Natural killer cell (primary cell): ENCODE data around the gene SF3B4. TPM values are rescaled to one million over a fixed set of nuclear protein-coding genes. Genes with fewer than 3 reads are reported as not detected.

Experiments used
- ATAC-seq, 3 donors: fragments of 150-1000 bp in 2 of 3; fragments of 200-7000 bp in 1 of 3; cut with Tn5 transposase; 1 replicate in 1 of 3; 2 replicates in 2 of 3; pipeline ENCODE4 v1.10.0; 2021; ENCODE audit warnings: mild to moderate bottlenecking in 2 of 3, moderate library complexity in 2 of 3
- DNase-seq, 2 donors: peaks; one replicate each; pipeline versions ENCODE4 v3.0.0 to v3.0.0-alpha.2; 2013 to 2021; ENCODE audit warnings: mixed read lengths in 1 of 2
- H3K27ac ChIP-seq: one replicate; pipeline ENCODE4 v1.5.1; 2013; ENCODE audit warnings: mild to moderate bottlenecking, low read length
- H3K27me3 ChIP-seq: one replicate; pipeline ENCODE4 v1.6.1; 2013; ENCODE audit warnings: low read length; ENCODE audit not compliant: control insufficient read depth, insufficient read depth
- H3K36me3 ChIP-seq: one replicate; pipeline ENCODE4 v1.6.1; 2013; ENCODE audit warnings: low read length; ENCODE audit not compliant: control insufficient read depth, insufficient read depth
- H3K4me1 ChIP-seq: one replicate; pipeline ENCODE4 v1.6.1; 2013; ENCODE audit warnings: low read length; ENCODE audit not compliant: control insufficient read depth, insufficient read depth
- H3K4me3 ChIP-seq: one replicate; pipeline ENCODE4 v1.5.1; 2013; ENCODE audit warnings: low read length
- H3K9me3 ChIP-seq: one replicate; pipeline ENCODE4 v1.6.1; 2013; ENCODE audit warnings: low read length; ENCODE audit not compliant: control insufficient read depth, insufficient read depth
- H3K27ac Mint-ChIP-seq, 2 donors: one replicate each; pipeline ENCODE4 v1.8.0; 2022; ENCODE audit warnings: mild to moderate bottlenecking in 2 of 2, mixed read lengths in 2 of 2, moderate library complexity in 1 of 2
- H3K27me3 Mint-ChIP-seq, 2 donors: one replicate each; pipeline ENCODE4 v1.8.0; 2022; ENCODE audit warnings: low read depth in 2 of 2, mixed read lengths in 2 of 2
- H3K36me3 Mint-ChIP-seq: one replicate; pipeline ENCODE4 v1.8.0; 2022; ENCODE audit warnings: mixed read lengths
- H3K4me1 Mint-ChIP-seq, 2 donors: one replicate each; pipeline ENCODE4 v1.8.0; 2022; ENCODE audit warnings: mixed read lengths in 2 of 2
- H3K4me3 Mint-ChIP-seq: one replicate; pipeline ENCODE4 v1.8.0; 2022; ENCODE audit warnings: mild to moderate bottlenecking, moderate library complexity, mixed read lengths
- H3K9me3 Mint-ChIP-seq, 2 donors: one replicate each; pipeline ENCODE4 v1.8.0; 2022; ENCODE audit warnings: mixed read lengths in 2 of 2
- WGBS: methylation state at CpG from one replicate; pipeline ENCODE4 v1.1.7; 2013; ENCODE audit warnings: missing lambda C conversion rate; ENCODE audit not compliant: insufficient coverage; 5-methylcytosine and 5-hydroxymethylcytosine counted together
- intact Hi-C: fragments of 100-400 bp; cut with micrococcal nuclease; formaldehyde crosslinking; loops from one replicate; pipeline ENCODE4 v1.14.2; 2022
- total RNA-seq, 4 donors: library from RNA; stranded (reverse); fragments of 120-200 nt in 1 of 4; gene quantifications; one replicate each; pipeline versions ENCODE4 v1.2.3 to v1.2.4, GENCODE V29; 2013 to 2022
- TF ChIP-seq, protein P1 (sequence below): fragments of 200-600 bp; IDR thresholded peaks from one replicate; pipeline ENCODE4 v1.8.0; 2022; ENCODE audit warnings: antibody characterized with exemption

The SF3B4 gene
- total RNA-seq = 10 to 100 TPM; 67.3 to 73.7 (median 68.5) TPM
- total RNA-seq (2013) = 16.4 TPM

GRCh38 chr1:149927563-149928400, at the start of gene SF3B4:
SF3B4 (minus strand) TSS chr1:149927803; CDS start chr1:149927759, 44 bp downstream.
- H3K36me3 ChIP-seq = peaks cover 39% of the 10 kb centered on the region
- Mint-ChIP-seq H3K4me3 (peak within 1 kb of the TSS; percentile 98), H3K27ac (peak within 1 kb of the TSS; percentile 96 to 98), H3K9me3 (no peaks in the 10 kb centered on the region), H3K27me3 (peaks cover 6% of the 10 kb centered on the region in 2 donors), H3K36me3 (peaks cover 25% of the 10 kb centered on the region), H3K4me1 (peaks cover 44 to 57% of the 10 kb centered on the region in 2 donors)
- no peaks in the 10 kb centered on the region for H3K27me3 ChIP-seq
- H3K4me3 ChIP-seq = peak within 1 kb of the TSS; percentile 99
- peak within 1 kb of the TSS; percentile 99 for H3K27ac ChIP-seq
- intact Hi-C loops = loop anchor here (1.0 kb wide), 1 partner anchor 39 kb away; no protein-coding TSS in a partner anchor
- WGBS = under 1% methylated on average over 47 of the region's 47 CpGs
- no peaks in the 10 kb centered on the region for H3K9me3 ChIP-seq
- ATAC-seq = peak; percentile 93 to 98 (median 94)
- peaks cover 33% of the 10 kb centered on the region for H3K4me1 ChIP-seq
- TF ChIP-seq, protein P1, sequence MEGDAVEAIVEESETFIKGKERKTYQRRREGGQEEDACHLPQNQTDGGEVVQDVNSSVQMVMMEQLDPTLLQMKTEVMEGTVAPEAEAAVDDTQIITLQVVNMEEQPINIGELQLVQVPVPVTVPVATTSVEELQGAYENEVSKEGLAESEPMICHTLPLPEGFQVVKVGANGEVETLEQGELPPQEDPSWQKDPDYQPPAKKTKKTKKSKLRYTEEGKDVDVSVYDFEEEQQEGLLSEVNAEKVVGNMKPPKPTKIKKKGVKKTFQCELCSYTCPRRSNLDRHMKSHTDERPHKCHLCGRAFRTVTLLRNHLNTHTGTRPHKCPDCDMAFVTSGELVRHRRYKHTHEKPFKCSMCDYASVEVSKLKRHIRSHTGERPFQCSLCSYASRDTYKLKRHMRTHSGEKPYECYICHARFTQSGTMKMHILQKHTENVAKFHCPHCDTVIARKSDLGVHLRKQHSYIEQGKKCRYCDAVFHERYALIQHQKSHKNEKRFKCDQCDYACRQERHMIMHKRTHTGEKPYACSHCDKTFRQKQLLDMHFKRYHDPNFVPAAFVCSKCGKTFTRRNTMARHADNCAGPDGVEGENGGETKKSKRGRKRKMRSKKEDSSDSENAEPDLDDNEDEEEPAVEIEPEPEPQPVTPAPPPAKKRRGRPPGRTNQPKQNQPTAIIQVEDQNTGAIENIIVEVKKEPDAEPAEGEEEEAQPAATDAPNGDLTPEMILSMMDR = no peak
- peak; percentile 96 to 98 for DNase-seq

GRCh38 chr1:149977345-149977744, 49.7 kb upstream of the SF3B4 start:
- no peak overlapping the region for H3K27ac Mint-ChIP-seq
- TF ChIP-seq, protein P1 = no peak
- 96% methylated on average over 3 of the region's 3 CpGs for WGBS

DNA sequence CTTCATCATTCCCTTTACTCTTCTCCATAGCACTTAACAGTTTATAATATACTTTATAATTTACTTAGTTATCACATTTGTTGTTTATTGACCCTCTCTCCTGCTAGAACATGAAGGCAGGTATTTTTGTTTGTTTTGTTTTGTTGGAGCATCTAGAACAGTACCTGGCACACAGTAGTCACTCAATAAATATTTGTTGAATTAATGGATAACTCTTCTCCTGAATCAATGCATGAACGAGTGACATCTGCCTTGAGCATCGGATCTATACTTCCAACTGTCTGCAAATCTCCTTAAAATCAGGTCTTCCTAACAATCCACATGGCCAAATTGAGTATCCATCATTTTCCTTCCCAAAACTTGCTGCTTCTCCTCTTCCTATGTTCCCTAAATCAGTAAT, 44.9 kb upstream of the SF3B4 start:
- peaks cover 9% of the 10 kb centered on the region for H3K36me3 Mint-ChIP-seq
- no peaks in the 10 kb centered on the region for H3K9me3 Mint-ChIP-seq
- Histone ChIP-seq H3K9me3 (no peaks in the 10 kb centered on the region), H3K27ac (no peak overlapping the region), H3K4me1 (no peaks in the 10 kb centered on the region), H3K36me3 (peaks cover 36% of the 10 kb centered on the region), H3K4me3 (no peak overlapping the region), H3K27me3 (no peaks in the 10 kb centered on the region)
- TF ChIP-seq, protein P1 = no peak
- intact Hi-C loops = no loop called here
- H3K4me3 Mint-ChIP-seq = no peak overlapping the region
- peaks cover 0 to 3% of the 10 kb centered on the region in 2 donors for H3K4me1 Mint-ChIP-seq
- no peaks in the 10 kb centered on the region for H3K27me3 Mint-ChIP-seq
- WGBS = 97% methylated on average over 2 of the region's 2 CpGs
- DNase-seq (no peak), ATAC-seq (no peak)
- H3K27ac Mint-ChIP-seq = no peak overlapping the region

More at GRCh38 chr1:149977345-149977744, 49.7 kb upstream of the SF3B4 start:
- intact Hi-C loops = no loop called here
- Histone ChIP-seq H3K9me3 (no peaks in the 10 kb centered on the region), H3K27ac (no peak overlapping the region), H3K27me3 (no peaks in the 10 kb centered on the region), H3K4me3 (no peak overlapping the region), H3K36me3 (peaks cover 18% of the 10 kb centered on the region), H3K4me1 (no peaks in the 10 kb centered on the region)
- Mint-ChIP-seq H3K9me3 (no peaks in the 10 kb centered on the region), H3K4me1 (peaks cover 22 to 24% of the 10 kb centered on the region in 2 donors), H3K4me3 (no peak overlapping the region), H3K36me3 (peaks cover 9% of the 10 kb centered on the region), H3K27me3 (no peaks in the 10 kb centered on the region)
- ATAC-seq (no peak), DNase-seq (no peak)
